ENCODE results near the gene ABCA8. TPM values are rescaled to one million over a fixed set of nuclear protein-coding genes. Genes with fewer than 3 reads are reported as not detected.

Gene ABCA8
- total and polyA plus RNA-seq, 10 of the 15 experiments (the other 5 are each of a cell fraction or from before 2014, with no cell fraction given), result 0.05 to 0.15 TPM; not detected in 8

DNA sequence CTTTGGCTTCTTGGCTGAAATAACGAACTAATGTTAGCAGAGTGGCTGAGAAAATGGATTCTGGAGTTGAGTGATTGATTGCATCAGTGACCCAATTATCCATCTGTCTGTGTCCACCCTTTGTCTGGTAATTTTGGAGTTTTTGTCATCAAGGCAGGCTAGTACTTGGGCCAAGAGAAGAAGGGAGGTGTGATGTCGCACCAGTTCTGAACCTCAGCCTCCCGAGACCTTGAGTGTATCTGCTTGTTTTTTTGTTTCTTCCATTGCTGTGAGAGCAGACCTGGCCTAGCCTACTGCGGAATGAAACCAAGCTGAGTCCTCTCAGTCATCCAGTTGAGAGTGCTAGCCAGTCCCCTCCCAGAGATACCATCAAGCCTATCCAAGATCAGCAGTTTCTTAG is 4.5 kb downstream of the ABCA8 start:
- no TSS peak for BruUV-seq (replicated peaks)
- TF ChIP-seq IKZF2 (IDR thresholded peaks at IDR 0.05) (no peak), NFIC (IDR thresholded peaks at IDR 0.05; ENCODE audit: low read depth, low read length) (no peak), YBX1 (IDR thresholded peaks at IDR 0.05) (no peak), ZBED1 (IDR thresholded peaks at IDR 0.05; ENCODE audit: borderline replicate concordance) (no peak), BCL11A (IDR thresholded peaks at IDR 0.05; ENCODE audit: low read depth, low read length) (no peak), EP300 (IDR thresholded peaks at IDR 0.05; ENCODE audit: borderline replicate concordance in 1 of 2, control insufficient read depth in 1 of 2, low read depth in 2 of 2, low read length in 2 of 2) (no peak)
- TF ChIP-seq, protein P1, sequence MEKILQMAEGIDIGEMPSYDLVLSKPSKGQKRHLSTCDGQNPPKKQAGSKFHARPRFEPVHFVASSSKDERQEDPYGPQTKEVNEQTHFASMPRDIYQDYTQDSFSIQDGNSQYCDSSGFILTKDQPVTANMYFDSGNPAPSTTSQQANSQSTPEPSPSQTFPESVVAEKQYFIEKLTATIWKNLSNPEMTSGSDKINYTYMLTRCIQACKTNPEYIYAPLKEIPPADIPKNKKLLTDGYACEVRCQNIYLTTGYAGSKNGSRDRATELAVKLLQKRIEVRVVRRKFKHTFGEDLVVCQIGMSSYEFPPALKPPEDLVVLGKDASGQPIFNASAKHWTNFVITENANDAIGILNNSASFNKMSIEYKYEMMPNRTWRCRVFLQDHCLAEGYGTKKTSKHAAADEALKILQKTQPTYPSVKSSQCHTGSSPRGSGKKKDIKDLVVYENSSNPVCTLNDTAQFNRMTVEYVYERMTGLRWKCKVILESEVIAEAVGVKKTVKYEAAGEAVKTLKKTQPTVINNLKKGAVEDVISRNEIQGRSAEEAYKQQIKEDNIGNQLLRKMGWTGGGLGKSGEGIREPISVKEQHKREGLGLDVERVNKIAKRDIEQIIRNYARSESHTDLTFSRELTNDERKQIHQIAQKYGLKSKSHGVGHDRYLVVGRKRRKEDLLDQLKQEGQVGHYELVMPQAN (conservative IDR thresholded peaks at IDR 0.05), result no peak
- TF ChIP-seq, protein P2, sequence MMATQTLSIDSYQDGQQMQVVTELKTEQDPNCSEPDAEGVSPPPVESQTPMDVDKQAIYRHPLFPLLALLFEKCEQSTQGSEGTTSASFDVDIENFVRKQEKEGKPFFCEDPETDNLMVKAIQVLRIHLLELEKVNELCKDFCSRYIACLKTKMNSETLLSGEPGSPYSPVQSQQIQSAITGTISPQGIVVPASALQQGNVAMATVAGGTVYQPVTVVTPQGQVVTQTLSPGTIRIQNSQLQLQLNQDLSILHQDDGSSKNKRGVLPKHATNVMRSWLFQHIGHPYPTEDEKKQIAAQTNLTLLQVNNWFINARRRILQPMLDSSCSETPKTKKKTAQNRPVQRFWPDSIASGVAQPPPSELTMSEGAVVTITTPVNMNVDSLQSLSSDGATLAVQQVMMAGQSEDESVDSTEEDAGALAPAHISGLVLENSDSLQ (IDR thresholded peaks at IDR 0.05), result no peak
- TF ChIP-seq, protein P3, sequence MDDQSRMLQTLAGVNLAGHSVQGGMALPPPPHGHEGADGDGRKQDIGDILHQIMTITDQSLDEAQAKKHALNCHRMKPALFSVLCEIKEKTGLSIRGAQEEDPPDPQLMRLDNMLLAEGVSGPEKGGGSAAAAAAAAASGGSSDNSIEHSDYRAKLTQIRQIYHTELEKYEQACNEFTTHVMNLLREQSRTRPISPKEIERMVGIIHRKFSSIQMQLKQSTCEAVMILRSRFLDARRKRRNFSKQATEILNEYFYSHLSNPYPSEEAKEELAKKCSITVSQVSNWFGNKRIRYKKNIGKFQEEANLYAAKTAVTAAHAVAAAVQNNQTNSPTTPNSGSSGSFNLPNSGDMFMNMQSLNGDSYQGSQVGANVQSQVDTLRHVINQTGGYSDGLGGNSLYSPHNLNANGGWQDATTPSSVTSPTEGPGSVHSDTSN (IDR thresholded peaks at IDR 0.05; ENCODE audit: insufficient replicate concordance, low read depth, low read length), result no peak
- TF ChIP-seq, protein P4, sequence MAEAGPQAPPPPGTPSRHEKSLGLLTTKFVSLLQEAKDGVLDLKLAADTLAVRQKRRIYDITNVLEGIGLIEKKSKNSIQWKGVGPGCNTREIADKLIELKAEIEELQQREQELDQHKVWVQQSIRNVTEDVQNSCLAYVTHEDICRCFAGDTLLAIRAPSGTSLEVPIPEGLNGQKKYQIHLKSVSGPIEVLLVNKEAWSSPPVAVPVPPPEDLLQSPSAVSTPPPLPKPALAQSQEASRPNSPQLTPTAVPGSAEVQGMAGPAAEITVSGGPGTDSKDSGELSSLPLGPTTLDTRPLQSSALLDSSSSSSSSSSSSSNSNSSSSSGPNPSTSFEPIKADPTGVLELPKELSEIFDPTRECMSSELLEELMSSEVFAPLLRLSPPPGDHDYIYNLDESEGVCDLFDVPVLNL (IDR thresholded peaks at IDR 0.05; ENCODE audit: low read depth, low read length), result no peak
- TF ChIP-seq, protein P5, sequence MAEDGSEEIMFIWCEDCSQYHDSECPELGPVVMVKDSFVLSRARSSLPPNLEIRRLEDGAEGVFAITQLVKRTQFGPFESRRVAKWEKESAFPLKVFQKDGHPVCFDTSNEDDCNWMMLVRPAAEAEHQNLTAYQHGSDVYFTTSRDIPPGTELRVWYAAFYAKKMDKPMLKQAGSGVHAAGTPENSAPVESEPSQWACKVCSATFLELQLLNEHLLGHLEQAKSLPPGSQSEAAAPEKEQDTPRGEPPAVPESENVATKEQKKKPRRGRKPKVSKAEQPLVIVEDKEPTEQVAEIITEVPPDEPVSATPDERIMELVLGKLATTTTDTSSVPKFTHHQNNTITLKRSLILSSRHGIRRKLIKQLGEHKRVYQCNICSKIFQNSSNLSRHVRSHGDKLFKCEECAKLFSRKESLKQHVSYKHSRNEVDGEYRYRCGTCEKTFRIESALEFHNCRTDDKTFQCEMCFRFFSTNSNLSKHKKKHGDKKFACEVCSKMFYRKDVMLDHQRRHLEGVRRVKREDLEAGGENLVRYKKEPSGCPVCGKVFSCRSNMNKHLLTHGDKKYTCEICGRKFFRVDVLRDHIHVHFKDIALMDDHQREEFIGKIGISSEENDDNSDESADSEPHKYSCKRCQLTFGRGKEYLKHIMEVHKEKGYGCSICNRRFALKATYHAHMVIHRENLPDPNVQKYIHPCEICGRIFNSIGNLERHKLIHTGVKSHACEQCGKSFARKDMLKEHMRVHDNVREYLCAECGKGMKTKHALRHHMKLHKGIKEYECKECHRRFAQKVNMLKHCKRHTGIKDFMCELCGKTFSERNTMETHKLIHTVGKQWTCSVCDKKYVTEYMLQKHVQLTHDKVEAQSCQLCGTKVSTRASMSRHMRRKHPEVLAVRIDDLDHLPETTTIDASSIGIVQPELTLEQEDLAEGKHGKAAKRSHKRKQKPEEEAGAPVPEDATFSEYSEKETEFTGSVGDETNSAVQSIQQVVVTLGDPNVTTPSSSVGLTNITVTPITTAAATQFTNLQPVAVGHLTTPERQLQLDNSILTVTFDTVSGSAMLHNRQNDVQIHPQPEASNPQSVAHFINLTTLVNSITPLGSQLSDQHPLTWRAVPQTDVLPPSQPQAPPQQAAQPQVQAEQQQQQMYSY (CRISPR knock-in tag; IDR thresholded peaks at IDR 0.05), result no peak
- TF ChIP-seq, protein P6, sequence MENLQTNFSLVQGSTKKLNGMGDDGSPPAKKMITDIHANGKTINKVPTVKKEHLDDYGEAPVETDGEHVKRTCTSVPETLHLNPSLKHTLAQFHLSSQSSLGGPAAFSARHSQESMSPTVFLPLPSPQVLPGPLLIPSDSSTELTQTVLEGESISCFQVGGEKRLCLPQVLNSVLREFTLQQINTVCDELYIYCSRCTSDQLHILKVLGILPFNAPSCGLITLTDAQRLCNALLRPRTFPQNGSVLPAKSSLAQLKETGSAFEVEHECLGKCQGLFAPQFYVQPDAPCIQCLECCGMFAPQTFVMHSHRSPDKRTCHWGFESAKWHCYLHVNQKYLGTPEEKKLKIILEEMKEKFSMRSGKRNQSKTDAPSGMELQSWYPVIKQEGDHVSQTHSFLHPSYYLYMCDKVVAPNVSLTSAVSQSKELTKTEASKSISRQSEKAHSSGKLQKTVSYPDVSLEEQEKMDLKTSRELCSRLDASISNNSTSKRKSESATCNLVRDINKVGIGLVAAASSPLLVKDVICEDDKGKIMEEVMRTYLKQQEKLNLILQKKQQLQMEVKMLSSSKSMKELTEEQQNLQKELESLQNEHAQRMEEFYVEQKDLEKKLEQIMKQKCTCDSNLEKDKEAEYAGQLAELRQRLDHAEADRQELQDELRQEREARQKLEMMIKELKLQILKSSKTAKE (IDR thresholded peaks at IDR 0.05; ENCODE audit: low read depth, poor library complexity, severe bottlenecking), result no peak

More for the DNA sequence above, 4.5 kb downstream of the ABCA8 start:
- Histone ChIP-seq H3K9ac (ENCODE audit: control insufficient read depth, insufficient read depth, low read length) (no peak overlapping the region), H3K4me1 (ENCODE audit: control insufficient read depth, insufficient read depth, low read length) (no peaks in the 10 kb centered on the region), H3K4me3 (no peak overlapping the region), H3K9me3 (replicated peaks; ENCODE audit: control insufficient read depth, insufficient read depth, low read length) (no peaks in the 10 kb centered on the region), H3K4me2 (ENCODE audit: control insufficient read depth, insufficient read depth) (no peak overlapping the region), H3K36me3 (ENCODE audit: control insufficient read depth in 2 of 2, insufficient read depth in 2 of 2, low read length in 1 of 2) (no peaks in the 10 kb centered on the region), H3K79me2 (ENCODE audit: control insufficient read depth, insufficient read depth, low read length) (no peaks in the 10 kb centered on the region), H3K27me3 (replicated peaks in 1 of 2; ENCODE audit: control insufficient read depth in 2 of 2, insufficient read depth in 2 of 2, low read length in 1 of 2) (no peaks in the 10 kb centered on the region), H4K20me1 (ENCODE audit: control insufficient read depth, insufficient read depth) (no peaks in the 10 kb centered on the region), H2AFZ (ENCODE audit: control insufficient read depth, low read depth, low read length) (no peak overlapping the region), H3K27ac (ENCODE audit: control insufficient read depth, insufficient read depth) (no peak overlapping the region)
- ChIA-PET CTCF (no interaction called here), SMC1A (ENCODE audit: uncharacterized antibody, unreplicated experiment) (no interaction called here), POLR2A (no interaction called here), RAD21 (ENCODE audit: unreplicated experiment) (no interaction called here)
- FAIRE-seq (no peak), ATAC-seq (no peak), DNase-seq (ENCODE audit: low read depth, low spot score) (no peak)
- in situ Hi-C loops (cut with MboI), result no loop called here
- WGBS (ENCODE audit: insufficient coverage, insufficient replicate concordance, low lambda C conversion rate, missing lambda C conversion rate), result 39% methylated on average over 4 of the region's 4 CpGs
- intact Hi-C loops (cut with micrococcal nuclease; ENCODE audit: unreplicated experiment), result no loop called here

Measured in GM12878 (cell line).